IPS-18a (cell line): ENCODE results near the gene RNF217.
A peak's percentile ranks its signal among the peaks of the same experiment; 100 is the strongest.

Experiments
- H3K27ac ChIP-seq: one replicate; pipeline ENCODE4 v1.5.1; 2013; ENCODE audit warnings: low read length
- H3K27me3 ChIP-seq: one replicate; pipeline ENCODE4 v1.6.1; 2013; ENCODE audit warnings: mild to moderate bottlenecking, low read length; ENCODE audit not compliant: control insufficient read depth, insufficient read depth
- H3K36me3 ChIP-seq: one replicate; pipeline ENCODE4 v1.6.1; 2013; ENCODE audit warnings: low read depth, low read length; ENCODE audit not compliant: control insufficient read depth
- H3K4me1 ChIP-seq: one replicate; pipeline ENCODE4 v1.6.1; 2013; ENCODE audit warnings: low read depth, low read length; ENCODE audit not compliant: control insufficient read depth
- H3K4me3 ChIP-seq: one replicate; pipeline ENCODE4 v1.5.1; 2013; ENCODE audit warnings: low read length
- H3K9ac ChIP-seq: one replicate; pipeline ENCODE4 v1.6.1; 2013; ENCODE audit warnings: mild to moderate bottlenecking, low read length, moderate library complexity
- H3K9me3 ChIP-seq: one replicate; pipeline ENCODE4 v1.6.1; 2013; ENCODE audit warnings: low read depth, low read length; ENCODE audit not compliant: control insufficient read depth

The RNF217 gene

GRCh38 chr6:124949706-124950105 is 12.5 kb upstream of the RNF217 start:
- no peak overlapping the region for H3K27ac ChIP-seq
- H3K27me3 ChIP-seq: no peaks in the 10 kb centered on the region
- no peaks in the 10 kb centered on the region for H3K36me3 ChIP-seq
- H3K4me1 ChIP-seq: no peaks in the 10 kb centered on the region
- H3K4me3 ChIP-seq: no peak overlapping the region
- H3K9me3 ChIP-seq: peaks cover 5% of the 10 kb centered on the region
- H3K9ac ChIP-seq: no peak overlapping the region

GRCh38 chr6:124953808-124954207 is 8.4 kb upstream of the RNF217 start:
- H3K27ac ChIP-seq: no peak overlapping the region
- no peak overlapping the region for H3K9ac ChIP-seq
- H3K4me1 ChIP-seq: no peaks in the 10 kb centered on the region
- H3K4me3 ChIP-seq: no peak overlapping the region
- peaks cover 5% of the 10 kb centered on the region for H3K9me3 ChIP-seq
- H3K27me3 ChIP-seq: no peaks in the 10 kb centered on the region
- no peaks in the 10 kb centered on the region for H3K36me3 ChIP-seq

GRCh38 chr6:124955108-124955856 is 7.0 kb upstream of the RNF217 start:
- no peak overlapping the region for H3K9ac ChIP-seq
- no peak overlapping the region for H3K4me3 ChIP-seq

GRCh38 chr6:124956018-124956417 is 6.2 kb upstream of the RNF217 start:
- H3K9ac ChIP-seq: no peak overlapping the region
- H3K9me3 ChIP-seq: peaks cover 5% of the 10 kb centered on the region
- H3K27ac ChIP-seq: no peak overlapping the region
- no peak overlapping the region for H3K4me3 ChIP-seq
- no peaks in the 10 kb centered on the region for H3K36me3 ChIP-seq
- H3K27me3 ChIP-seq: peaks cover 9% of the 10 kb centered on the region
- H3K4me1 ChIP-seq: no peaks in the 10 kb centered on the region

More at GRCh38 chr6:124955108-124955856, 7.0 kb upstream of the RNF217 start:
- H3K9me3 ChIP-seq: peaks cover 5% of the 10 kb centered on the region
- H3K27me3 ChIP-seq: peaks cover 2% of the 10 kb centered on the region
- H3K4me1 ChIP-seq: no peaks in the 10 kb centered on the region
- H3K36me3 ChIP-seq: no peaks in the 10 kb centered on the region
- H3K27ac ChIP-seq: no peak overlapping the region

GRCh38 chr6:124958149-124958548 is 4.1 kb upstream of the RNF217 start:
- Histone ChIP-seq H3K27ac (no peak overlapping the region), H3K4me1 (no peaks in the 10 kb centered on the region), H3K9ac (no peak overlapping the region), H3K4me3 (no peak overlapping the region), H3K9me3 (no peaks in the 10 kb centered on the region), H3K36me3 (no peaks in the 10 kb centered on the region), H3K27me3 (peaks cover 19% of the 10 kb centered on the region)

- H3K9me3 ChIP-seq: no peaks in the 10 kb centered on the region
- H3K4me1 ChIP-seq: peaks cover 5% of the 10 kb centered on the region
- H3K27ac ChIP-seq: no peak overlapping the region
- no peak overlapping the region for H3K4me3 ChIP-seq
- H3K9ac ChIP-seq: no peak overlapping the region
- peaks cover 26% of the 10 kb centered on the region for H3K27me3 ChIP-seq
- H3K36me3 ChIP-seq: no peaks in the 10 kb centered on the region
These were observed 3.4 kb upstream of the RNF217 start for GRCh38 chr6:124958759-124959354.

GRCh38 chr6:124960757-124961463 is 1.3 kb upstream of the RNF217 start:
- peaks cover 5% of the 10 kb centered on the region for H3K4me1 ChIP-seq

GRCh38 chr6:124961464-124961776 is 817 bp upstream of the RNF217 start:
- no peaks in the 10 kb centered on the region for H3K9me3 ChIP-seq
- peaks cover 5% of the 10 kb centered on the region for H3K4me1 ChIP-seq
- peaks cover 33% of the 10 kb centered on the region for H3K27me3 ChIP-seq
- H3K36me3 ChIP-seq: no peaks in the 10 kb centered on the region
- no peak overlapping the region for H3K27ac ChIP-seq
- peak overlapping the region; percentile 38 for H3K9ac ChIP-seq
- peak overlapping the region; percentile 76 for H3K4me3 ChIP-seq

More at GRCh38 chr6:124960757-124961463, 1.3 kb upstream of the RNF217 start:
- H3K4me3 ChIP-seq: peak overlapping the region; percentile 76
- H3K9me3 ChIP-seq: no peaks in the 10 kb centered on the region
- no peaks in the 10 kb centered on the region for H3K36me3 ChIP-seq
- no peak overlapping the region for H3K9ac ChIP-seq
- H3K27me3 ChIP-seq: peaks cover 33% of the 10 kb centered on the region
- no peak overlapping the region for H3K27ac ChIP-seq

- Histone ChIP-seq H3K9ac (peak overlapping the region; percentile 42), H3K27ac (no peak overlapping the region)
These were observed 590 bp downstream of the RNF217 start for GRCh38 chr6:124962639-124963415.

GRCh38 chr6:124963416-124963785 is 1.2 kb downstream of the RNF217 start:
- Histone ChIP-seq H3K4me1 (peaks cover 5% of the 10 kb centered on the region), H3K36me3 (no peaks in the 10 kb centered on the region), H3K27me3 (peaks cover 33% of the 10 kb centered on the region), H3K9ac (peak overlapping the region; percentile 42), H3K4me3 (peak overlapping the region; percentile 77), H3K9me3 (no peaks in the 10 kb centered on the region), H3K27ac (no peak overlapping the region)

More at GRCh38 chr6:124962639-124963415, 590 bp downstream of the RNF217 start:
- Histone ChIP-seq H3K4me1 (peaks cover 5% of the 10 kb centered on the region), H3K4me3 (peak overlapping the region; percentile 77), H3K9me3 (no peaks in the 10 kb centered on the region), H3K27me3 (peaks cover 33% of the 10 kb centered on the region), H3K36me3 (no peaks in the 10 kb centered on the region)
